ENCODE data around the gene CHPT1. TPM values are rescaled to one million over a fixed set of nuclear protein-coding genes. Genes with fewer than 3 reads are reported as not detected.

The CHPT1 gene
- total and polyA plus RNA-seq, 2 of the 13 experiments (the other 11 are each of a cell fraction or from before 2014, with no cell fraction given): 117 to 178 TPM

GRCh38 chr12:101653503-101653902, 43.9 kb upstream of the CHPT1 start (continued):
- TF ChIP-seq TARDBP (CRISPR knock-in tag; IDR thresholded peaks at IDR 0.05) (no peak), ZNF724P (CRISPR knock-in tag; IDR thresholded peaks at IDR 0.05; ENCODE audit: borderline replicate concordance) (no peak), EHMT2 (IDR thresholded peaks at IDR 0.05; ENCODE audit: borderline replicate concordance, low read depth, low read length) (peak; percentile 94; the same call in 1 of the 2 replicates), SMYD3 (CRISPR knock-in tag; IDR thresholded peaks at IDR 0.05) (no peak), NFKB2 (CRISPR knock-in tag; IDR thresholded peaks at IDR 0.05; ENCODE audit: borderline replicate concordance) (no peak), ZNF30 (CRISPR knock-in tag; IDR thresholded peaks at IDR 0.05) (no peak), PITX1 (CRISPR knock-in tag; IDR thresholded peaks at IDR 0.05) (no peak), NCOA1 (CRISPR knock-in tag; IDR thresholded peaks at IDR 0.05) (no peak), FOXK1 (CRISPR knock-in tag; IDR thresholded peaks at IDR 0.05; ENCODE audit: borderline replicate concordance, low read depth) (no peak), KMT2B (CRISPR knock-in tag; IDR thresholded peaks at IDR 0.05) (0 out of 2 replicates have a peak, but pooled peaks have one; percentile 37), TBX3 (IDR thresholded peaks at IDR 0.05; ENCODE audit: borderline replicate concordance) (no peak), ZHX2 (IDR thresholded peaks at IDR 0.05; ENCODE audit: low read depth) (no peak), ZHX2 (CRISPR knock-in tag; IDR thresholded peaks at IDR 0.05; ENCODE audit: borderline replicate concordance) (no peak), HDAC2 (CRISPR knock-in tag; IDR thresholded peaks at IDR 0.05) (peak; percentile 80; the same call in 1 of the 2 replicates), ZNF260 (CRISPR knock-in tag; IDR thresholded peaks at IDR 0.05; ENCODE audit: borderline replicate concordance, low read depth) (no peak), SAP130 (CRISPR knock-in tag; IDR thresholded peaks at IDR 0.05; ENCODE audit: low read depth) (peak; percentile 55; the same call in 1 of the 2 replicates), TCF7 (IDR thresholded peaks at IDR 0.05; ENCODE audit: low read depth) (peak; percentile 78), ZNF337 (CRISPR knock-in tag; IDR thresholded peaks at IDR 0.05; ENCODE audit: borderline replicate concordance, low read depth) (no peak), ZFX (CRISPR knock-in tag; IDR thresholded peaks at IDR 0.05; ENCODE audit: low read depth) (0 out of 2 replicates have a peak, but pooled peaks have one; percentile 24), THAP9 (CRISPR knock-in tag; IDR thresholded peaks at IDR 0.05; ENCODE audit: borderline replicate concordance) (no peak), TAF1 (CRISPR knock-in tag; IDR thresholded peaks at IDR 0.05) (no peak), CREB1 (IDR thresholded peaks at IDR 0.05) (no peak), CREB1 (CRISPR knock-in tag; IDR thresholded peaks at IDR 0.05) (no peak)
